ENCODE measurements around the gene UGT1A8.
"Not testable (repeated sequence)": the region's sequence is repeated elsewhere in the genome, so short reads cannot be mapped to it uniquely, and the experiment has no call there.

- not testable (repeated sequence) for TF ChIP-seq CTCF (IDR thresholded peaks at IDR 0.05); EZH2 (IDR thresholded peaks at IDR 0.05; ENCODE audit: borderline replicate concordance, insufficient read depth, low read depth, low read length, poor library complexity, severe bottlenecking)
Observed at GRCh38 chr2:233577341-233577740, 40.1 kb upstream of the UGT1A8 start.

All from B cell (primary cell).